ENCODE data around the gene FGFR3. TPM values are rescaled to one million over a fixed set of nuclear protein-coding genes. Genes with fewer than 3 reads are reported as not detected.

FGFR3 gene
- total and polyA plus RNA-seq, 10 of the 15 experiments (the other 5 are each of a cell fraction or from before 2014, with no cell fraction given), result 0.05 to 0.33 (median 0.18) TPM; not detected in 6

GRCh38 chr4:1751919-1752283 lies 41.2 kb upstream of the FGFR3 start:
- DNase-seq (ENCODE audit: low read depth, low spot score), result no peak
- no peaks in the 10 kb centered on the region for H3K27me3 ChIP-seq (replicated peaks in 1 of 2; ENCODE audit: control insufficient read depth in 2 of 2, insufficient read depth in 2 of 2, low read length in 1 of 2)
- no peaks in the 10 kb centered on the region for H3K36me3 ChIP-seq (ENCODE audit: control insufficient read depth in 2 of 2, insufficient read depth in 2 of 2, low read length in 1 of 2)
- RAD21 ChIA-PET (ENCODE audit: unreplicated experiment), result interaction anchor here (1.8 kb wide), 1 partner anchor 147 kb away, joined by 7 read pairs; no protein-coding TSS in a partner anchor
- no peak overlapping the region for H3K4me2 ChIP-seq (ENCODE audit: control insufficient read depth, insufficient read depth)
- no peak overlapping the region for H3K27ac ChIP-seq (ENCODE audit: control insufficient read depth, insufficient read depth)
- no peak overlapping the region for H3K4me3 ChIP-seq
- H3K9me3 ChIP-seq (replicated peaks; ENCODE audit: control insufficient read depth, insufficient read depth, low read length), result no peaks in the 10 kb centered on the region
- BruUV-seq (replicated peaks), result no TSS peak
- no peak for TF ChIP-seq GABPA (IDR thresholded peaks at IDR 0.05; ENCODE audit: low read depth)
- no peak for TF ChIP-seq USF1 (IDR thresholded peaks at IDR 0.05; ENCODE audit: borderline replicate concordance, extremely low read length, insufficient read depth, low read depth, low read length)
- no peak for TF ChIP-seq NFXL1 (IDR thresholded peaks at IDR 0.05; ENCODE audit: borderline replicate concordance)
- TF ChIP-seq LARP7 (IDR thresholded peaks at IDR 0.05), result no peak
- no peak for TF ChIP-seq HCFC1 (IDR thresholded peaks at IDR 0.05; ENCODE audit: low read length)
- no peak for TF ChIP-seq ZNF592 (IDR thresholded peaks at IDR 0.05)
- no peak for TF ChIP-seq BCL3 (IDR thresholded peaks at IDR 0.05; ENCODE audit: borderline replicate concordance, insufficient read depth, low read depth, low read length, poor library complexity, severe bottlenecking)
- H4K20me1 ChIP-seq (ENCODE audit: control insufficient read depth, insufficient read depth), result no peaks in the 10 kb centered on the region
- intact Hi-C loops (cut with micrococcal nuclease; ENCODE audit: unreplicated experiment), result no loop called here
- ATAC-seq, result no peak
- no peak for FAIRE-seq
- POLR2A ChIA-PET, result interaction anchor here (0.8 kb wide), 1 partner anchor 149 kb away, joined by 4 read pairs; no protein-coding TSS in a partner anchor
- no peaks in the 10 kb centered on the region for H3K79me2 ChIP-seq (ENCODE audit: control insufficient read depth, insufficient read depth, low read length)
- no peak overlapping the region for H2AFZ ChIP-seq (ENCODE audit: control insufficient read depth, low read depth, low read length)
- SMC1A ChIA-PET (ENCODE audit: uncharacterized antibody, unreplicated experiment), result no interaction called here
- no peaks in the 10 kb centered on the region for H3K4me1 ChIP-seq (ENCODE audit: control insufficient read depth, insufficient read depth, low read length)
- CTCF ChIA-PET, result interaction anchor here (1.8 to 2.5 kb wide), 2 partner anchors 58 to 147 kb away, joined by 8 to 11 read pairs; no protein-coding TSS in a partner anchor
- H3K9ac ChIP-seq (ENCODE audit: control insufficient read depth, insufficient read depth, low read length), result no peak overlapping the region
- in situ Hi-C loops (cut with MboI), result no loop called here
- whole genome bisulfite sequencing (ENCODE audit: insufficient coverage, insufficient replicate concordance, low lambda C conversion rate, missing lambda C conversion rate), result 38% methylated on average over 8 of the region's 8 CpGs
